ENCODE results near the gene ADAMTS18. TPM values are rescaled to one million over a fixed set of nuclear protein-coding genes. Genes with fewer than 3 reads are reported as not detected.

ADAMTS18 gene
- total RNA-seq, 2 experiments from 2014 or later: not detected

DNA sequence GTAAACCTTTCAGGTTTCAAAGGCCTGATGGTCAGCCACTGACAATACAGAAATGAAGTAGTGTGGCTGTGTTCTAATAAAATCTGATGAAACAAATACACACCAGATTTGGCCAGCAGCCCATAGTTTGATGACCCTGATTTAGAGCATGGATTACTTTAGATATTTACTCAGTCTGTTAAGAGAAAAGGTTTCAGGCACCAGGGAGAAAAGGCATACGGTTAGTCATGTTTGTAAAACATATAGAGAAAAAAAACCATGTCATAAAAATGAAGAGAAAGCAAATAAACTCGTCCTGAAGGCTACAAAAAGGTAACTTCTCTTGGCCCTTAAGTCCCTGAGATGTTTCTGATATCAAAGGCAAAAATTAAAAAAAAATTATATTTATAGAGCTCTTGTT, 112.1 kb downstream of the ADAMTS18 start:
- H4K20me1 ChIP-seq (ENCODE audit: insufficient read depth, low read length): no peaks in the 10 kb centered on the region
- intact Hi-C loops (cut with micrococcal nuclease; ENCODE audit: unreplicated experiment): no loop called here
- H3K4me2 ChIP-seq (ENCODE audit: low read length): no peak overlapping the region
- ChIA-PET POLR2A (interaction anchor here (0.7 to 0.8 kb wide), 2 partner anchors 22 to 27 kb away, joined by 3 read pairs; no protein-coding TSS in a partner anchor), CTCF (ENCODE audit: unreplicated experiment) (no interaction called here)
- H3K4me3 ChIP-seq (ENCODE audit: low read depth, low read length, poor library complexity, severe bottlenecking): no peak overlapping the region
- H2AFZ ChIP-seq (ENCODE audit: low read length): no peak overlapping the region
- no peak overlapping the region for H3K27ac ChIP-seq (ENCODE audit: low read depth, low read length, poor library complexity, severe bottlenecking)
- TF ChIP-seq, protein P1, sequence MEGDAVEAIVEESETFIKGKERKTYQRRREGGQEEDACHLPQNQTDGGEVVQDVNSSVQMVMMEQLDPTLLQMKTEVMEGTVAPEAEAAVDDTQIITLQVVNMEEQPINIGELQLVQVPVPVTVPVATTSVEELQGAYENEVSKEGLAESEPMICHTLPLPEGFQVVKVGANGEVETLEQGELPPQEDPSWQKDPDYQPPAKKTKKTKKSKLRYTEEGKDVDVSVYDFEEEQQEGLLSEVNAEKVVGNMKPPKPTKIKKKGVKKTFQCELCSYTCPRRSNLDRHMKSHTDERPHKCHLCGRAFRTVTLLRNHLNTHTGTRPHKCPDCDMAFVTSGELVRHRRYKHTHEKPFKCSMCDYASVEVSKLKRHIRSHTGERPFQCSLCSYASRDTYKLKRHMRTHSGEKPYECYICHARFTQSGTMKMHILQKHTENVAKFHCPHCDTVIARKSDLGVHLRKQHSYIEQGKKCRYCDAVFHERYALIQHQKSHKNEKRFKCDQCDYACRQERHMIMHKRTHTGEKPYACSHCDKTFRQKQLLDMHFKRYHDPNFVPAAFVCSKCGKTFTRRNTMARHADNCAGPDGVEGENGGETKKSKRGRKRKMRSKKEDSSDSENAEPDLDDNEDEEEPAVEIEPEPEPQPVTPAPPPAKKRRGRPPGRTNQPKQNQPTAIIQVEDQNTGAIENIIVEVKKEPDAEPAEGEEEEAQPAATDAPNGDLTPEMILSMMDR (conservative IDR thresholded peaks at IDR 0.05; ENCODE audit: low read length): no peak
- TF ChIP-seq EZH2phosphoT487 (IDR thresholded peaks at IDR 0.05; ENCODE audit: borderline replicate concordance, low read depth, low read length): no peak
- no peaks in the 10 kb centered on the region for H3K9me3 ChIP-seq (ENCODE audit: low read length)
- no peaks in the 10 kb centered on the region for H3K4me1 ChIP-seq (ENCODE audit: insufficient read depth, low read length, poor library complexity, severe bottlenecking)
- DNase-seq (ENCODE audit: low spot score): no peak
- no TSS peak for BruUV-seq (replicated peaks)
- H3K9me2 ChIP-seq (ENCODE audit: insufficient read depth, low read length): no peaks in the 10 kb centered on the region
- H3K79me2 ChIP-seq (ENCODE audit: insufficient read depth, low read depth, low read length): no peaks in the 10 kb centered on the region
- H3K36me3 ChIP-seq (ENCODE audit: insufficient read depth, low read length): no peaks in the 10 kb centered on the region

DNA sequence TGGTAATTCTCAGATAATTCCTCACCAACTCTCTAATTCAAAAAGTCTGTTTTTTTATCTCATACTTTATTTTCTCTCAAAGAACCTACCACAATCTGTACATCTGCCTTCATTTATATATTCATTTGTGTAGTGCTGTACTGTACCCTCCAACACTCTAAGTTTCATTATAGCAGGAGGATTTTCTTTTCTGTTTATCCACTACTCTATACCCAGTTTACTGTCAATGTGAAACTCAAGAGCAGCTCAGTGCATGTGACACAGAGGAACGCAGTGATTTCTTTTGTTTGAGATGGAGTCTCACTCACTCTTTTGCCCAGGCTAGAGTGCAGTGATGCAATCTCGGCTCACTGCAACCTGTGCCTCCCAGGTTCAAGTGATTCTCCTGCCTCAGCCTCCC, 117.8 kb downstream of the ADAMTS18 start:
- no peaks in the 10 kb centered on the region for H3K36me3 ChIP-seq (ENCODE audit: insufficient read depth, low read length)
- H4K20me1 ChIP-seq (ENCODE audit: insufficient read depth, low read length): no peaks in the 10 kb centered on the region
- ChIA-PET CTCF (ENCODE audit: unreplicated experiment) (no interaction called here), POLR2A (interaction anchor here (1.9 kb wide), 1 partner anchor 13 kb away, joined by 4 read pairs; no protein-coding TSS in a partner anchor)
- no peak overlapping the region for H3K4me3 ChIP-seq (ENCODE audit: low read depth, low read length, poor library complexity, severe bottlenecking)
- H3K9me2 ChIP-seq (ENCODE audit: insufficient read depth, low read length): no peaks in the 10 kb centered on the region
- no peaks in the 10 kb centered on the region for H3K9me3 ChIP-seq (ENCODE audit: low read length)
- BruUV-seq (replicated peaks): no TSS peak
- intact Hi-C loops (cut with micrococcal nuclease; ENCODE audit: unreplicated experiment): no loop called here
- H2AFZ ChIP-seq (ENCODE audit: low read length): no peak overlapping the region
- TF ChIP-seq, protein P1 (conservative IDR thresholded peaks at IDR 0.05; ENCODE audit: low read length): no peak
- TF ChIP-seq EZH2phosphoT487 (IDR thresholded peaks at IDR 0.05; ENCODE audit: borderline replicate concordance, low read depth, low read length): no peak
- H3K4me2 ChIP-seq (ENCODE audit: low read length): no peak overlapping the region
- DNase-seq (ENCODE audit: low spot score): no peak
- H3K27ac ChIP-seq (ENCODE audit: low read depth, low read length, poor library complexity, severe bottlenecking): no peak overlapping the region
- H3K79me2 ChIP-seq (ENCODE audit: insufficient read depth, low read depth, low read length): no peaks in the 10 kb centered on the region
- H3K4me1 ChIP-seq (ENCODE audit: insufficient read depth, low read length, poor library complexity, severe bottlenecking): no peaks in the 10 kb centered on the region

DNA sequence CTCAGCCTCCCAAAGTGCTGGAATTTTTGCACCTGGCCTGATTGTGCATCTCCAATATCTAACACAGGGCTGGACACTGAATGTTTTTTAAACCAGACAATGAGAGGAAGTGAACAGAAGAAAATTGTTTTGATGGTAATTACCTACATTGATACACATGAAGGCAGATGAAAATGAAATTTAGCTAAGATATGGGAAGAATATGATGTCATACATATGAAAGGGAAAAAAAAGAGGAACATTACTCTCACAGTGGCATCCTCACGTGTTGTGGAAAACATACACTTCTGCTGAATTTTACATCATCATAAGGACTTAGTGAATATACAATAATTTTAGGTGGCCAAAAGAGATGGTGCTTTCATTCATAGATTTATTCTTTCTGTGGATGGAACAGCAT, 124.0 kb downstream of the ADAMTS18 start:
- Histone ChIP-seq H3K4me1 (ENCODE audit: insufficient read depth, low read length, poor library complexity, severe bottlenecking) (no peaks in the 10 kb centered on the region), H2AFZ (ENCODE audit: low read length) (no peak overlapping the region), H3K27ac (ENCODE audit: low read depth, low read length, poor library complexity, severe bottlenecking) (no peak overlapping the region), H3K79me2 (ENCODE audit: insufficient read depth, low read depth, low read length) (no peaks in the 10 kb centered on the region), H3K9me3 (ENCODE audit: low read length) (no peaks in the 10 kb centered on the region), H3K4me2 (ENCODE audit: low read length) (no peak overlapping the region), H3K9me2 (ENCODE audit: insufficient read depth, low read length) (no peaks in the 10 kb centered on the region), H4K20me1 (ENCODE audit: insufficient read depth, low read length) (no peaks in the 10 kb centered on the region), H3K36me3 (ENCODE audit: insufficient read depth, low read length) (no peaks in the 10 kb centered on the region), H3K4me3 (ENCODE audit: low read depth, low read length, poor library complexity, severe bottlenecking) (no peak overlapping the region)
- no peak for DNase-seq (ENCODE audit: low spot score)
- BruUV-seq (replicated peaks): no TSS peak
- POLR2A ChIA-PET: interaction anchor here (0.9 to 2.7 kb wide), 2 partner anchors 8 to 10 kb away, joined by 3 to 9 read pairs; no protein-coding TSS in a partner anchor
- CTCF ChIA-PET (ENCODE audit: unreplicated experiment): interaction anchor here (0.5 kb wide), 1 partner anchor 724 kb away, joined by 3 read pairs; no protein-coding TSS in a partner anchor
- intact Hi-C loops (cut with micrococcal nuclease; ENCODE audit: unreplicated experiment): no loop called here
- TF ChIP-seq, protein P1 (conservative IDR thresholded peaks at IDR 0.05; ENCODE audit: low read length): no peak
- TF ChIP-seq EZH2phosphoT487 (IDR thresholded peaks at IDR 0.05; ENCODE audit: borderline replicate concordance, low read depth, low read length): no peak

All from OCI-LY7 (cell line).